ENCODE measurements around the gene NFIA. TPM values are rescaled to one million over a fixed set of nuclear protein-coding genes. Genes with fewer than 3 reads are reported as not detected.

NFIA gene
- total RNA-seq, 1 experiment from 2014 or later, result 23.9 TPM

DNA sequence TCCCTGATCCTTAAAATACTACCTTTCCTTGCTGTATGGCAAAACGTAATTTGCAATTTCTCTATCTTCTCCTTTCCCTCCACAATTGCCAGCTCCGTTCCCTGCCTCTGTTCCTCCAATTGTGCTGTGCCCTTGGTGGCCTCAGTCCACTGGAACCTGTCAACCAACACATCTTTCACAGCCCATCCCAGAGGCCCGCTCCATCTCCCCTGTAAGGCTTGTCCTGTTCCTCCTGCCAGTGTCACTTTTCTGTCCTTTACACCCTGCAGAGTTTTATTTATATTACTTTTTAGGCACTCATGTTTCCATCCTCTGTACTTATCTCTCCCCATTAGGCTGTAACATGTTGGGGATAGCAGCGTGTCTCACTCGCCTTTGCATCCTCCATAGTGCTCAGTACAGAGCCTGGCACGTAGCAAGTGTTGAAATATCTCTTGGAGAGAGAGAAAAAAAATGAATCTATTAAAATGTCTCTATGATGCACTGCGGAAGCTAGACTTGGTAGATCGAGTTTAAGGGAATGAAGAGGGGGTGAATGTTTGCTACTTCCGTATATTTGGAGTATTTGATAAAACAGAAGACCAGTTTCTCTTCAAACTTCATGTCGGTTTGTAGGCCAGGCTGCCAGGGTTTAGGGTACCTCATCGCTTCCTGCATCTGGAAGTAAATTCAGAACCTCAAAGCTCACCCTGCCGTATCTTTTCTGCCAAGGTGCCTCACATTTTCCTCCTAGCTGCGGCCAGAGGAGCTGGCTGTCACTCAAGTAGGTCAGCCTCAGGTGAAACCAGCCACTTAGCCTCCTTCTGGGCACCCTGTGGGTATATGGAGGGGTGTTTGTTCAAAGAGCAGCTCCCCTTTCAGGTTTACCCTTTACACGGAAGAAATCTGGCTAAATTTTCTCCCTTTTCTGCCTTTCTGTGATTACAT, 338.8 kb downstream of the NFIA start:
- no peak overlapping the region for H3K4me3 ChIP-seq
- no peak for DNase-seq
- H3K4me1 ChIP-seq, result peaks cover 18% of the 10 kb centered on the region
- no peak overlapping the region for H3K27ac ChIP-seq
- H3K9me3 ChIP-seq (replicated peaks), result no peaks in the 10 kb centered on the region
- H3K36me3 ChIP-seq, result peaks cover 2% of the 10 kb centered on the region; the same call in 1 of the 2 replicates
- H3K27me3 ChIP-seq, result no peaks in the 10 kb centered on the region

DNA sequence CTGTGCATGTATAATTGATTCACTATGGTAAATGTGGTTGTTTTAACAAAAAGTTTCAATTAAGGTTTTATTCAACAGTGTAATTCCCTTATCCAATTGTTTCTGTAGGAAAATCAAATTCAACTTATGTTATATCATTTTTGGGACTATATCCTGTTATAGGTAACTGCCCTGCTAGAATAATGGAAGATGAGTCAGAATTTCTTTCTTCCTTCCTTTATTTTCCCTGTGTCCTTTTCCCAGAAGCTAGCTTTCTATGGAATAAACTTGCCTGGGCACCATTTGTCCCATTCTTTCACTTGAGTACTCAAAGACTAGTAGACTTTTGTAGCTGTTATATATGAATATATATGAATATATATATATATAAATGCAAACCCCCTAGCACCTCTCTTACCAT, 341.3 kb downstream of the NFIA start:
- Histone ChIP-seq H3K27me3 (no peaks in the 10 kb centered on the region), H3K36me3 (no peaks in the 10 kb centered on the region), H3K27ac (no peak overlapping the region), H3K4me3 (no peak overlapping the region), H3K4me1 (peaks cover 41% of the 10 kb centered on the region), H3K9me3 (replicated peaks) (no peaks in the 10 kb centered on the region)
- DNase-seq, result no peak

DNA sequence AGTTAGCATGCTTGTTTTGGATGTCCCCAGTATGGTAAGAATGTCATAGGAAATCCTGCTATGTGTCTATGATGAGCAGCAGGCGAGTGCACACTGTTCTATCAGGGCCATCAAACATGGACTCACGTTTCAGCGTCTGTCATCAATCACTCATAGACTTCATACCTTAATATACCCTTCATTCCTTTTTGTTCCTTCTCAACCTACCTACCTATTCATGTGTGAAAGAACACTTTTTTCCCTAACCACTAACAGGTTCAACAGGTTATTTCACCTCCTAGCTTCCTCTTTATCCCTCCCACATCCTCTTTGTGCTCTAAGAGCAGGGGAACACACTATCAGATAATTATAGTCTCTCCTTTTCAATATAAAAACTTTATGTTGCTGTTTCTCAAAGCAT, 342.0 kb downstream of the NFIA start:
- H3K27ac ChIP-seq, result no peak overlapping the region
- H3K4me1 ChIP-seq, result peaks cover 48% of the 10 kb centered on the region
- H3K27me3 ChIP-seq, result no peaks in the 10 kb centered on the region
- no peak for DNase-seq
- no peaks in the 10 kb centered on the region for H3K9me3 ChIP-seq (replicated peaks)
- no peaks in the 10 kb centered on the region for H3K36me3 ChIP-seq
- no peak overlapping the region for H3K4me3 ChIP-seq

DNA sequence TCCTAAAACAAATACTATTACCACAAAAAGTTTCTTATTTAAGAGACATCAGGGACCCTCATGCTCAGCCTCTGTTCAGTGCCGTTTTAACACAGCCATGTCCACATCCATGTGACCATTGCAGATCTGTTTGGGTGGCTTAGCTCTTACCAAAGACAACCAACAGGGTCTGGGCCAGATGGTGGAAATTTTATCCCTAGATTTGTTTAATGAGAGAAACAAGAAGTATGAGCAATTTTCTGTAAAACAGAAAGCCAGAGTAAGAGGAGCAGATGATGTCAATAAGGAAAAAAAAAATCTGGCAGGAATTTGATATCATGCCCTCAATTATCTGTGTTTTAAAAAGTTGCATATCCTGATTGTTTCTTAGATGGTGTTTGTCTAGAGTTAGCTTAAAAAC, 342.7 kb downstream of the NFIA start:
- DNase-seq, result peak in 1 of 2 experiments; percentile 41
- no peaks in the 10 kb centered on the region; the same call in 1 of the 2 replicates for H3K36me3 ChIP-seq
- no peak overlapping the region for H3K4me3 ChIP-seq
- peaks cover 49% of the 10 kb centered on the region for H3K4me1 ChIP-seq
- H3K27me3 ChIP-seq, result no peaks in the 10 kb centered on the region
- no peak overlapping the region; the same call in 1 of the 2 replicates for H3K27ac ChIP-seq
- H3K9me3 ChIP-seq (replicated peaks), result no peaks in the 10 kb centered on the region

DNA sequence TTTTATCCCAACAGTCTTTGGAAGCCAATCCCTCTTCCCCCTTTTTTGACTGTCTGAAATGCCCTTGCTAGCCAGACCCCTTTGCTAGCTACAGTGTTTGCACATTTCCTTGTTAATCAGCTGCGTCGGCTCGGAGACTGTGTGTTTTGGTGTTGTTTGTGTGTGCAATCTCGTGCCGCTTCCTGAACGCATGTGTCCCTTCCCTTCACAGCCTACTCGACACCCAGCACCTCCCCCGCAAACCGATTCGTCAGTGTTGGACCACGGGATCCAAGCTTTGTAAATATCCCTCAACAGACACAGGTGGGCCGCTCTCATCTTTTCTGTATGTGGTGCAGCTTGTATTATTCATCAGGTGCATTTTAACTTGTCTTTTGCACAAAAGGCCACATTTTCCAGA, 343.9 kb downstream of the NFIA start:
- Histone ChIP-seq H3K4me1 (peaks cover 49% of the 10 kb centered on the region), H3K4me3 (no peak overlapping the region), H3K9me3 (replicated peaks) (no peaks in the 10 kb centered on the region), H3K36me3 (no peaks in the 10 kb centered on the region; the same call in 1 of the 2 replicates), H3K27me3 (no peaks in the 10 kb centered on the region), H3K27ac (peak overlapping the region; percentile 98)
- peak; percentile 15 to 41 for DNase-seq

DNA sequence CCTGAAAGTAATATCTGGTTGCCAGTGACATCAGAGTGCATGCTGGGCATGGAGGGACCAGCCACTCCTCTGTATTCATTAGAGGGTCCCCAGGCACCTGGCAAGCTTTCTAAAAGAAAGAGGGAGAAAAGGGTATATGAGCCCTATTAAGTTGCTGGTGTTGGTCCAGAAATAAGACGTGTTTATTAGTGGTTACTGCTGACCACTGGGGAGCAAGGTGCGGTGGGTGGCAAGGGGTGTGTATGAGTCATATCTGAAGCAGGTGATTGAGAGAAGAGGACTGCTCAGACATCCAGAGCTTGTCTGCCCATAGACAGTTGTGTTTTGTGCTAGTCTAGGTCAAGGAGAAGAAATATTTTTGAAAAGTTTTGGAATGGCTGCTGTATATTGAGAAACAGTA, 344.5 kb downstream of the NFIA start:
- no peaks in the 10 kb centered on the region for H3K27me3 ChIP-seq
- peak overlapping the region; percentile 98 for H3K27ac ChIP-seq
- no peaks in the 10 kb centered on the region for H3K9me3 ChIP-seq (replicated peaks)
- no peaks in the 10 kb centered on the region; the same call in 1 of the 2 replicates for H3K36me3 ChIP-seq
- H3K4me1 ChIP-seq, result peaks cover 52% of the 10 kb centered on the region
- DNase-seq, result peak; percentile 38 to 56
- H3K4me3 ChIP-seq, result no peak overlapping the region

DNA sequence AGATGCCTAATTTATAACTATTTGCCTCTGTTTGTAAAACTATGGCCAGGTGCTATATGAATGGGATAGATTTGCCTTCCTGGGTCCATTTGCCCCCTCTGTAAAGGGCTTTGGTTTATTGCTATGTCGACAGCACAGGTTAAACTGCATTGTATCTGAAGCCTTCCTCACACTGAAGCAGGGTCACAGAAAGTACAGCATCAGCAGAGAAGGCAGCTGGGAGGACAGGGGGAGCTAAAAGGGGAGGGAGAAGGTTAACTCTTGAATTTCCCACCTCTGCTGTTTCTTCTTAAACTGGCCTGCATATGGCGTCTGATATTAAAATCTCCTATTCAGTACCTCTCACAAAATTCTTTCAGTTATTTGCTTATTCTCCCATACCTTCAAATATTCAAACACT, 345.1 kb downstream of the NFIA start:
- Histone ChIP-seq H3K9me3 (replicated peaks) (no peaks in the 10 kb centered on the region), H3K27ac (peak overlapping the region; percentile 98)

DNA sequence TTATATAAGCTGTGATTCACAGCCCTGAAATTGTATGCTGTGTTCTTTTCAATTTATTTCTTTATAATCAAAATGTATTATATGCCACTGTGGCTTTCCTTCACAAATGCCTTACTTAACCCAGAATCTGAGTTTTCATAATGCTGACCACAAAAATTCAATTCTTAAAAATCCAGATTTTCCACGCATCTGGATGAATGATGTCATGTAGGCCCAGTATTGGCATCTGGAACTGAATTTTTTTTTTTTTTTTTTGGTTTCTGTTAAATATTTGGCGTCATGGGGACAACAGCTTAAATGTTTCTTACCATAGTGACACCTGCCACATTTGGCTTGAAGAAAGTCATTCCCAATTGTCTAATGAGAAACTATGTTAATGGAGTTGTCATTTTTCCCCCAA, 345.8 kb downstream of the NFIA start:
- no peaks in the 10 kb centered on the region for H3K27me3 ChIP-seq
- DNase-seq, result peak; percentile 26 to 78
- no peak overlapping the region; the same call in 1 of the 2 replicates for H3K4me3 ChIP-seq
- no peaks in the 10 kb centered on the region for H3K9me3 ChIP-seq (replicated peaks)
- H3K36me3 ChIP-seq, result no peaks in the 10 kb centered on the region; the same call in 1 of the 2 replicates
- peaks cover 56% of the 10 kb centered on the region for H3K4me1 ChIP-seq
- peak overlapping the region; percentile 98 for H3K27ac ChIP-seq

More for the DNA sequence above, 345.1 kb downstream of the NFIA start:
- H3K4me3 ChIP-seq, result no peak overlapping the region; the same call in 1 of the 2 replicates
- H3K27me3 ChIP-seq, result no peaks in the 10 kb centered on the region
- H3K36me3 ChIP-seq, result no peaks in the 10 kb centered on the region; the same call in 1 of the 2 replicates
- peak; percentile 69 to 80 for DNase-seq
- H3K4me1 ChIP-seq, result peaks cover 52% of the 10 kb centered on the region

DNA sequence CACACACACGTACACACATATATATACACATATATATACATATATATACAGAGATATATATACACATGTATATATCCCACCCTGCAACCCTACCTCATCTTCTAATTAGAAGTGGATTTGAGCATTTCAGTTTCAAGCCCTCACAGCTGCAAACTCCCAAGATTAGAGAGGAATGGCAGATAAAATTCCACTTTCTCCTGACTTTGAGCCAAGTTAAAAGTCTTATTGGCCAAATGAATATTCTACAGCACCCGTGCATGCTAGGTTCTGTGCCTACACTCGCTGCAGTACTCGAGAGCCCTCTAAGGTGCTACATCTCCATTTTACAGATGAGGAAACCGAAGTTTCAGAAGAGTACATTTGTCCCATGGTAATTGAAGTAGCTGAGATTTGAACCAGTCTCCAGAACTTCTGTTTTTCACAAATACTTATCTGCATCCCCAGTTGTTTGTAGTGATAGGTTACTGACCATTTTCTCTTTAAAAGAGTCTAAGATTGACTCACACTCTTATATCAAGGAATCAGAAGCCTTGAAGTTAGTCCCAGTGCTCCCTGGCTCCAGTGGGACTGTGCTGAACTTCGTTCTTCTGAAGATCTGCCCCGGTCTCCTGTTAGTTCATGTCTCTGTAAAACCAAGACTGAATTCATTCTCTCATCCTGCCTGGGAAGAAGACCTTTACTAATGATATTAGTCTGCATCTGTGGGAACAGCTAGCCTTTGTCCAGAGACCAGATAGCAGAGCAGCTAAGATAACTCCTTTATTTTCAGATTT, 350.4 kb downstream of the NFIA start:
- H3K27me3 ChIP-seq, result no peaks in the 10 kb centered on the region
- DNase-seq, result no peak
- H3K27ac ChIP-seq, result no peak overlapping the region
- peaks cover 22% of the 10 kb centered on the region for H3K4me1 ChIP-seq
- H3K4me3 ChIP-seq, result no peak overlapping the region
- H3K36me3 ChIP-seq, result no peaks in the 10 kb centered on the region; the same call in 1 of the 2 replicates
- H3K9me3 ChIP-seq (replicated peaks), result no peaks in the 10 kb centered on the region

DNA sequence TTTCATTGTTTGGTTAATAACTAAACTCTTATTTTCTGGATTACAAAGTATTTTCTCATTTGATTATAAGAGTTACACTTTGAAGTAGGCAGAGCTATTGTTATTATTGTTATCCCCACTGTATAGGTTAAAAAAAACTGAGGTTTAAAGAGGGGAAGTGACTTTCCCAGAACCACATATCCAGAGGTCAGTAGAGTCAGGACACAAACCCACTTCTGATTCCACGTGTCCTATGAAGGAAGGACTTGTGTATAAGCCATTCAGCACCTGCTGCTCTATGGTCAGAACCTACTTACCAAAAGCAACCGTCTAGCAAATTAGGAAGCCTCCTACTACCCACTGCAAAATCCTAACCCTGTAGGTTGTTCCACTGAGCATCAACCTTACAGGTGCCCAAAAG, 351.3 kb downstream of the NFIA start:
- DNase-seq, result no peak
- Histone ChIP-seq H3K27ac (no peak overlapping the region), H3K4me1 (peaks cover 15% of the 10 kb centered on the region)

DNA sequence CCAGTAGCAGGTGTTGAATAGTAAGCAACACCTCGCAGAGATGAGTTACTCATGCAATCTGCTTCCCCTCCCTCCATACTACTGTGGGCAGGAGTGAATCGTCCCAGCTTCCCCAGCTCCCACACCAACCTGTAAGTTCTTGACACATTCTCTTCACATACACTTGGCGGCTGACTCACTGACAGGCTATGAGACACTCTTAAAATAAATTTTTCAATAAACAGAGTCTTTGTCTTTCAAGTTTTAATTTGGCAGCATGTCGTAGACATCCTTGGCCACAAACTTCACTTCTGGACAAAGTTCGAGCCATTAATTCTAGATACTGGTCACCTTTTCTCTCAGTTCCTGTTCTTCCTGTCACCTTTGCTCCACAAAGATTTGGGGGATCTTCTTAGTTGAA, 351.9 kb downstream of the NFIA start:
- Histone ChIP-seq H3K27me3 (no peaks in the 10 kb centered on the region), H3K4me1 (peaks cover 9% of the 10 kb centered on the region), H3K9me3 (replicated peaks) (no peaks in the 10 kb centered on the region), H3K27ac (no peak overlapping the region), H3K36me3 (no peaks in the 10 kb centered on the region; the same call in 1 of the 2 replicates), H3K4me3 (no peak overlapping the region)
- DNase-seq, result no peak

More for the DNA sequence above, 351.3 kb downstream of the NFIA start:
- H3K36me3 ChIP-seq, result no peaks in the 10 kb centered on the region; the same call in 1 of the 2 replicates
- no peak overlapping the region for H3K4me3 ChIP-seq
- no peaks in the 10 kb centered on the region for H3K27me3 ChIP-seq
- no peaks in the 10 kb centered on the region for H3K9me3 ChIP-seq (replicated peaks)

DNA sequence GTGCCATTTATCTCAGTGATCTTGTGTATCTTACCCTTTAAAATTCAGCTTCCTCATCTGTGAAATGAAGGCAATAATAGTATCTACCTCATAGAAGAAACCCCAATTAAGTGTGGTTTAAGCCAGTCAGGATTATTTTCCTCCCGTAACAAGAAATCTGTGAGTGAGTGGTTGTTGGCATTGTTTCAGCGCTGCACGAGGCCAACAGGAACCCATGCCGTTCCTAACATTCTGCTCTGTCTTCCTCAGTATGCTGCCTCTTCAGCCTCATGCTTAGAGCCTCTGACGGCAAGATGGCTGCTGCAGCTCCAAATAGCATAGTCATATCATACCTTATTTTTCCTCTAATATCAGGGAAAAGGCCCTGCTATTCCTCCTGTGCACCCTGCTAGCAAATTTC, 352.9 kb downstream of the NFIA start:
- DNase-seq, result no peak
- Histone ChIP-seq H3K4me1 (peaks cover 7% of the 10 kb centered on the region; the same call in 1 of the 2 replicates), H3K4me3 (no peak overlapping the region), H3K9me3 (replicated peaks) (no peaks in the 10 kb centered on the region), H3K27me3 (no peaks in the 10 kb centered on the region), H3K27ac (no peak overlapping the region), H3K36me3 (no peaks in the 10 kb centered on the region)

DNA sequence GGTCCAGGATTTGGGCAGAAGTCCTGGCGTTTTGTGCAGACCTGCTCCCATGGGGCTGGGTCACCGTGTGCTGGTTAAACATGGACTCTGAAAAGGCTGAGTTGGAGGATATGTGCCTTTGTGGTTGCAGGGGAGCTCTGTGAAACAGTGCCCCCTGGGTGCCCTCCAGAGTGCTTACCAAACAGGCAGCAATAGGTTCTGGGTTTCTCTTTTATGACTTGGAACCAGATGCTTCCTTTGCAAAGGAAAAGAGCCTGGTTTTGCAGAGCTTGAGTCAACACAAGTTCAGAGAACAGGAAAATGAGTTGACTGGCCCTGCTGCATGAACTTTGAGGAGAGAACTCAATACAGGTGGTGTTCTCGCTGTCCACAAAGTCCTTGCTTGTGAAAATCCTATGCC, 353.7 kb downstream of the NFIA start:
- Histone ChIP-seq H3K27me3 (no peaks in the 10 kb centered on the region), H3K9me3 (replicated peaks) (no peaks in the 10 kb centered on the region), H3K4me1 (peaks cover 7% of the 10 kb centered on the region; the same call in 1 of the 2 replicates), H3K27ac (no peak overlapping the region), H3K4me3 (no peak overlapping the region), H3K36me3 (no peaks in the 10 kb centered on the region)
- DNase-seq, result no peak

DNA sequence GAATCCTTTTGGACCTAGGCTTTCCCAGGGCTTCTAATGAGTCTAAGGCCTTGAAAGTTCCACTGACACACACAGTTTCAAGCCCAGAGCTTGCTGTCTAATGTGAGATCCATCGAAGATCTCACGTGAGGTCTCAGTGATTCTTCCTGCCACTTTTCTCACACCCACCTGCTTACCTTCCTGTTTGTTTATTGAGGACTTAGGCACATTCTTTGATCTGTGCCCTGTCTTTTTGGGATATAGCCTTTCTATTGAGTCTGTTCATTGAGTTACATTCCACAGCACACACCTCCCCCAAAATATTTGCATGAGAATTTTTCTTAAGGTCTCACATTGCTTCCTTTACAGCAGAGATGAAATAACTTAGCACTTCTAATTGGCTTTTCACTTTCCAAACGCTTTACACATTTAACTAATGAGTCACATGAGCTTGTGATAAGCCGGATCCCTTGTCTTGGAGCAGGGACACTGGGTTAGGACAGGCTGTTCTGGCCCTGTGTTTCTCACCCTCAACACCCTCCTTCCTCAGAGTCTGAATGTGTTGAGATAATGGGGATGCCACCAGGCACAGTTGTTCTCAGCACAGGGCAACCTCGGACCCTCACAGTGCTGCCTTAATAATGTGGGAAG, 354.2 kb downstream of the NFIA start:
- H3K27me3 ChIP-seq, result no peaks in the 10 kb centered on the region
- no peak for DNase-seq
- H3K27ac ChIP-seq, result no peak overlapping the region
- H3K9me3 ChIP-seq (replicated peaks), result no peaks in the 10 kb centered on the region
- no peak overlapping the region for H3K4me3 ChIP-seq
- no peaks in the 10 kb centered on the region for H3K36me3 ChIP-seq
- peaks cover 3% of the 10 kb centered on the region; the same call in 1 of the 2 replicates for H3K4me1 ChIP-seq
